ENCODE measurements around the gene CFAP45. TPM values are rescaled to one million over a fixed set of nuclear protein-coding genes. Genes with fewer than 3 reads are reported as not detected.
A peak's percentile ranks its signal among the peaks of the same experiment; 100 is the strongest.

The CFAP45 gene
- polyA plus RNA-seq, 1 of the 3 experiments (the other 2 are of a cell fraction), result 0.74 TPM

DNA sequence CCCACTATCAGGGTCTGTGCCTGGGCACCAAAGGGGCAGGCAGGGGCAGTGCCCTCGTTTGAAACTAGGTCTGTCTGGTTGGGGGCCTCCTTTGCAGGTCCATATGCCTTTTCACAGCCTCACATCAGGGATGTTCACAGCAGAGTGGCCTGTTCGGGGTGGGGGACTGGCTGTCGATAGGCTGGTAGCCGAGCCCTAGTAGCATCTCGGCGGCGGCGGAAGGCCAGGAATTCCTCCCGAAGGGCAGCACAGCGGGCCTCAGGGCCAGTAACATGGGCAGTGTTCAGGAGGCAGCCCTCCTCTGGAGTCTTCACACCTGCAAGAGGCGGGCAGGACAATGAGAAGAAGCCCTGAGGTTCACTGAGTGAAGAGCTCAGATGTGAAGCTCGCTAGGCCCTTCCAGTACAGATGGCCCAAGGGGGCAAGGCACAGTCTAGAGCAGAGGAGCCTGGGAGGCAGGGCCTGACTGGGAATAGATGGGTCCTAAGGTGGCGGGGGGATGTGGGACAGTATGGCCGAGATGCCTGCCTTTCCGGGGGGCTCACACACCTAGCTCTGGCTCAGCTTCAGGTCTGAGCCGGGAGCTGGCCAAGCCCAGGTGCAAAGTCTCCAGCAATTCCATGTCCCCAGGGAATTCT is 27.4 kb upstream of the CFAP45 start:
- WGBS (ENCODE audit: low lambda C conversion rate), result 91% methylated on average over 13 of the region's 16 CpGs
- Histone ChIP-seq H4K20me1 (ENCODE audit: insufficient read depth) (peaks cover 12% of the 10 kb centered on the region), H2AFZ (ENCODE audit: low read depth) (no peak overlapping the region), H3F3A (replicated peaks; ENCODE audit: insufficient read depth) (no peaks in the 10 kb centered on the region), H3K4me3 (ENCODE audit: low read depth in 2 of 2, low read length in 1 of 2) (no peak overlapping the region), H3K79me2 (ENCODE audit: insufficient read depth) (peaks cover 40% of the 10 kb centered on the region), H3K36me3 (replicated peaks in 1 of 2; ENCODE audit: control insufficient read depth in 1 of 2, insufficient read depth in 2 of 2, low read length in 1 of 2) (no peaks in the 10 kb centered on the region), H3K9me2 (no peaks in the 10 kb centered on the region), H3K4me2 (no peak overlapping the region), H3K4me1 (ENCODE audit: control insufficient read depth in 1 of 2, insufficient read depth in 2 of 2, low read depth in 1 of 2, low read length in 1 of 2) (peaks cover 9 to 27% of the 10 kb centered on the region in 2 experiments; a peak in 2 of 4 replicates), H3K27me3 (ENCODE audit: insufficient read depth) (no peaks in the 10 kb centered on the region), H3K9me3 (no peaks in the 10 kb centered on the region), H3K27ac (ENCODE audit: low read depth in 2 of 2, low read length in 1 of 2) (no peak overlapping the region), H3K9ac (no peak overlapping the region)
- POLR2A ChIA-PET, result no interaction called here
- TF ChIP-seq FOXM1 (IDR thresholded peaks at IDR 0.05; ENCODE audit: low read depth), result no peak
- no peak for TF ChIP-seq JUND (IDR thresholded peaks at IDR 0.05)
- TF ChIP-seq, protein P1, sequence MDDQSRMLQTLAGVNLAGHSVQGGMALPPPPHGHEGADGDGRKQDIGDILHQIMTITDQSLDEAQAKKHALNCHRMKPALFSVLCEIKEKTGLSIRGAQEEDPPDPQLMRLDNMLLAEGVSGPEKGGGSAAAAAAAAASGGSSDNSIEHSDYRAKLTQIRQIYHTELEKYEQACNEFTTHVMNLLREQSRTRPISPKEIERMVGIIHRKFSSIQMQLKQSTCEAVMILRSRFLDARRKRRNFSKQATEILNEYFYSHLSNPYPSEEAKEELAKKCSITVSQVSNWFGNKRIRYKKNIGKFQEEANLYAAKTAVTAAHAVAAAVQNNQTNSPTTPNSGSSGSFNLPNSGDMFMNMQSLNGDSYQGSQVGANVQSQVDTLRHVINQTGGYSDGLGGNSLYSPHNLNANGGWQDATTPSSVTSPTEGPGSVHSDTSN (IDR thresholded peaks at IDR 0.05), result no peak
- no peak for TF ChIP-seq FOSL2 (IDR thresholded peaks at IDR 0.05; ENCODE audit: borderline replicate concordance, low read depth)
- TF ChIP-seq RXRA (IDR thresholded peaks at IDR 0.05; ENCODE audit: borderline replicate concordance, low read depth), result no peak
- TF ChIP-seq TAF1 (IDR thresholded peaks at IDR 0.05; ENCODE audit: borderline replicate concordance, low read depth, low read length), result no peak
- TF ChIP-seq SIN3A (IDR thresholded peaks at IDR 0.05; ENCODE audit: borderline replicate concordance, low read depth, low read length), result no peak
- no peak for TF ChIP-seq TEAD4 (IDR thresholded peaks at IDR 0.05; ENCODE audit: borderline replicate concordance, insufficient read depth)
- TF ChIP-seq FOXJ3 (CRISPR knock-in tag; IDR thresholded peaks at IDR 0.05), result no peak
- TF ChIP-seq, protein P2, sequence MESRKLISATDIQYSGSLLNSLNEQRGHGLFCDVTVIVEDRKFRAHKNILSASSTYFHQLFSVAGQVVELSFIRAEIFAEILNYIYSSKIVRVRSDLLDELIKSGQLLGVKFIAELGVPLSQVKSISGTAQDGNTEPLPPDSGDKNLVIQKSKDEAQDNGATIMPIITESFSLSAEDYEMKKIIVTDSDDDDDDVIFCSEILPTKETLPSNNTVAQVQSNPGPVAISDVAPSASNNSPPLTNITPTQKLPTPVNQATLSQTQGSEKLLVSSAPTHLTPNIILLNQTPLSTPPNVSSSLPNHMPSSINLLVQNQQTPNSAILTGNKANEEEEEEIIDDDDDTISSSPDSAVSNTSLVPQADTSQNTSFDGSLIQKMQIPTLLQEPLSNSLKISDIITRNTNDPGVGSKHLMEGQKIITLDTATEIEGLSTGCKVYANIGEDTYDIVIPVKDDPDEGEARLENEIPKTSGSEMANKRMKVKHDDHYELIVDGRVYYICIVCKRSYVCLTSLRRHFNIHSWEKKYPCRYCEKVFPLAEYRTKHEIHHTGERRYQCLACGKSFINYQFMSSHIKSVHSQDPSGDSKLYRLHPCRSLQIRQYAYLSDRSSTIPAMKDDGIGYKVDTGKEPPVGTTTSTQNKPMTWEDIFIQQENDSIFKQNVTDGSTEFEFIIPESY (IDR thresholded peaks at IDR 0.05; ENCODE audit: borderline replicate concordance, low read depth), result no peak
- no peak for TF ChIP-seq MXI1 (IDR thresholded peaks at IDR 0.05; ENCODE audit: low read depth, low read length)
- CTCF ChIA-PET, result interaction anchor here (2.5 to 22.3 kb wide), 2 partner anchors 9 to 79 kb away, joined by 17 to 460 read pairs; no protein-coding TSS in a partner anchor
- no peak for DNase-seq

DNA sequence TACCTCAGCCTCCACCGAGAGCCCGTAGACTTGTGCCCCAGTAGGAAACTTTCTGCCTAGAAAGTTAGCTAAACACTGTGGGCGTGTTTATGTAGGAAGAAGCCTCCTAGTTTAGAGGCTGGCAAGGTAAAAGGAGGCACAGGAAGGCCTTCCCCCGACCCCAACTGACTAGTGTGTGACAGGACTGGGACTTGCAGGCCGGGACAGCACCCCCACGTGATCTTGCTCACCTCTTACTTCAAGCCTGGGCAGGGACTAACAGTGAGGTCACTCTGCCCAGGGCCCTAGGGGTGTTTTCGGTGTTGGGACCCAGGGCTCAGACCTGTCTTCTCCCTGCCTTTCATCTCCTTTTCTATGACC is 25.7 kb upstream of the CFAP45 start:
- Histone ChIP-seq H3K9ac (peak overlapping the region; percentile 100), H3K9me2 (no peaks in the 10 kb centered on the region), H3K4me3 (ENCODE audit: low read depth in 2 of 2, low read length in 1 of 2) (peak overlapping the region; percentile 91 to 97), H3K4me1 (ENCODE audit: control insufficient read depth in 1 of 2, insufficient read depth in 2 of 2, low read depth in 1 of 2, low read length in 1 of 2) (peaks cover 18 to 35% of the 10 kb centered on the region in 2 experiments; a peak in 2 of 4 replicates), H2AFZ (ENCODE audit: low read depth) (peak overlapping the region; percentile 83), H3K27me3 (ENCODE audit: insufficient read depth) (no peaks in the 10 kb centered on the region), H3K9me3 (no peaks in the 10 kb centered on the region), H3K79me2 (ENCODE audit: insufficient read depth) (peaks cover 56% of the 10 kb centered on the region), H3K36me3 (replicated peaks in 1 of 2; ENCODE audit: control insufficient read depth in 1 of 2, insufficient read depth in 2 of 2, low read length in 1 of 2) (peaks cover under 1 to 2% of the 10 kb centered on the region in 2 experiments), H3K27ac (ENCODE audit: low read depth in 2 of 2, low read length in 1 of 2) (peak overlapping the region; percentile 60 to 97; a peak in 3 of 4 replicates), H3K4me2 (peak overlapping the region; percentile 93), H4K20me1 (ENCODE audit: insufficient read depth) (peaks cover 29% of the 10 kb centered on the region), H3F3A (replicated peaks; ENCODE audit: insufficient read depth) (peaks cover under 1% of the 10 kb centered on the region)
- whole genome bisulfite sequencing (ENCODE audit: low lambda C conversion rate), result 16% methylated on average over 7 of the region's 7 CpGs
- no peak for TF ChIP-seq NRF1 (IDR thresholded peaks at IDR 0.05; ENCODE audit: low read depth, low read length)
- TF ChIP-seq, protein P3, sequence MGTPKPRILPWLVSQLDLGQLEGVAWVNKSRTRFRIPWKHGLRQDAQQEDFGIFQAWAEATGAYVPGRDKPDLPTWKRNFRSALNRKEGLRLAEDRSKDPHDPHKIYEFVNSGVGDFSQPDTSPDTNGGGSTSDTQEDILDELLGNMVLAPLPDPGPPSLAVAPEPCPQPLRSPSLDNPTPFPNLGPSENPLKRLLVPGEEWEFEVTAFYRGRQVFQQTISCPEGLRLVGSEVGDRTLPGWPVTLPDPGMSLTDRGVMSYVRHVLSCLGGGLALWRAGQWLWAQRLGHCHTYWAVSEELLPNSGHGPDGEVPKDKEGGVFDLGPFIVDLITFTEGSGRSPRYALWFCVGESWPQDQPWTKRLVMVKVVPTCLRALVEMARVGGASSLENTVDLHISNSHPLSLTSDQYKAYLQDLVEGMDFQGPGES (IDR thresholded peaks at IDR 0.05; ENCODE audit: low read depth, low read length), result no peak
- TF ChIP-seq RCOR1 (IDR thresholded peaks at IDR 0.05; ENCODE audit: low read length), result no peak
- TF ChIP-seq, protein P4, sequence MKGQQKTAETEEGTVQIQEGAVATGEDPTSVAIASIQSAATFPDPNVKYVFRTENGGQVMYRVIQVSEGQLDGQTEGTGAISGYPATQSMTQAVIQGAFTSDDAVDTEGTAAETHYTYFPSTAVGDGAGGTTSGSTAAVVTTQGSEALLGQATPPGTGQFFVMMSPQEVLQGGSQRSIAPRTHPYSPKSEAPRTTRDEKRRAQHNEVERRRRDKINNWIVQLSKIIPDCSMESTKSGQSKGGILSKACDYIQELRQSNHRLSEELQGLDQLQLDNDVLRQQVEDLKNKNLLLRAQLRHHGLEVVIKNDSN (IDR thresholded peaks at IDR 0.05; ENCODE audit: borderline replicate concordance, low read depth), result peak; percentile 46; the same call in 1 of the 2 replicates
- CTCF ChIA-PET, result interaction anchor here (0.9 to 22.3 kb wide), 8 partner anchors 8 to 104 kb away, joined by 3 to 460 read pairs (median 6); partner anchors contain the start of gene IGSF9
- peak; percentile 60 for DNase-seq
- POLR2A ChIA-PET, result no interaction called here

All from SK-N-SH (cell line).